HG03469 (cell line): ENCODE measurements around the gene FBXO30.
A peak's percentile ranks its signal among the peaks of the same experiment; 100 is the strongest.

ENCODE experiments used
- ATAC-seq: cut with Tn5 transposase; IDR thresholded peaks from one replicate; pipeline ENCODE4 v1.9.1; 2021; ENCODE audit warnings: mild to moderate bottlenecking, moderate library complexity, moderate number of reproducible peaks; ENCODE audit not compliant: unreplicated experiment

FBXO30 gene

GRCh38 chr6:145814501-145815308 lies at the start of gene FBXO30:
TSS of gene FBXO30 (minus strand) at chr6:145814795. CDS start at chr6:145806405, 8,390 bp downstream.
- peak; percentile 57 for ATAC-seq

GRCh38 chr6:145863988-145864616 lies 49.5 kb upstream of the FBXO30 start:
- ATAC-seq: no peak

GRCh38 chr6:145863366-145863765 lies 48.8 kb upstream of the FBXO30 start:
- no peak for ATAC-seq

GRCh38 chr6:145860562-145860961 lies 46.0 kb upstream of the FBXO30 start:
- no peak for ATAC-seq

- no peak for ATAC-seq
These were observed 36.1 kb upstream of the FBXO30 start for GRCh38 chr6:145850671-145851070.

GRCh38 chr6:145848541-145848940 lies 33.9 kb upstream of the FBXO30 start:
- no peak for ATAC-seq

- no peak for ATAC-seq
These were observed 31.0 kb upstream of the FBXO30 start for GRCh38 chr6:145845557-145845956.

GRCh38 chr6:145844933-145845540 lies 30.4 kb upstream of the FBXO30 start:
- ATAC-seq: no peak

GRCh38 chr6:145842693-145843546 lies 28.3 kb upstream of the FBXO30 start:
- no peak for ATAC-seq

GRCh38 chr6:145841668-145842067 lies 27.1 kb upstream of the FBXO30 start:
- no peak for ATAC-seq

- ATAC-seq: no peak
These were observed 25.1 kb upstream of the FBXO30 start for GRCh38 chr6:145839653-145840052.

- no peak for ATAC-seq
These were observed 23.7 kb upstream of the FBXO30 start for GRCh38 chr6:145838305-145838704.

GRCh38 chr6:145836772-145837171 lies 22.2 kb upstream of the FBXO30 start:
- no peak for ATAC-seq

GRCh38 chr6:145836170-145836569 lies 21.6 kb upstream of the FBXO30 start:
- ATAC-seq: no peak

- no peak for ATAC-seq
These were observed 16.0 kb upstream of the FBXO30 start for GRCh38 chr6:145830612-145831011.

- ATAC-seq: no peak
These were observed 15.4 kb upstream of the FBXO30 start for GRCh38 chr6:145829950-145830349.

GRCh38 chr6:145829102-145829501 lies 14.5 kb upstream of the FBXO30 start:
- ATAC-seq: no peak

GRCh38 chr6:145824344-145824743 lies 9.7 kb upstream of the FBXO30 start:
- ATAC-seq: no peak

GRCh38 chr6:145823328-145823944 lies 8.8 kb upstream of the FBXO30 start:
- ATAC-seq: no peak

- ATAC-seq: no peak
These were observed 7.9 kb upstream of the FBXO30 start for GRCh38 chr6:145822456-145822855.

GRCh38 chr6:145819994-145820393 lies 5.4 kb upstream of the FBXO30 start:
- ATAC-seq: no peak
